Measurements from ENCODE around the gene ADGRV1. TPM values are rescaled to one million over a fixed set of nuclear protein-coding genes. Genes with fewer than 3 reads are reported as not detected.

The ADGRV1 gene
- polyA plus RNA-seq, 1 donor from 2014 or later: 3.7 TPM

DNA sequence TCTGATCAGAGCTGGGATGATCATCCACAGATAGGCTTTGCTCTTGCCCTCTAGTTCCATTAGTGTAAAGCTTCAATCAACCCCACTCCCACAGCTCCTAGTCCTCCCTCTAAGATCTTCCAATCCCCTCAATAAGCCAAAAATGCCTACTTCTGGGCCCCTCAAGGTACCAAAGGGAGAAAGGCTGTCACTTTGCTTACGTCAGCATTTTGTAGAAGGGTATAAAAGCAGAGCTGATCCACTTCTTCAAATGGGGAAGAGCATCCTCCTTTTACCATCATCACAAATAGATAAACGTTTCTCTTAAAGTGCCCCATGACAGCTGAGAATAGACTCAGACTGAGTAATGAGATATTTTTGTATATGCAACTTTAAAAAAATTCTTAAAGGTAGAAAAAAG lies 13.1 kb upstream of the ADGRV1 start:
- Histone ChIP-seq H3K9me2 (ENCODE audit: insufficient read depth, low read length) (no peaks in the 10 kb centered on the region), H3K27ac (ENCODE audit: low read length) (no peak overlapping the region), H3K9ac (ENCODE audit: low read length) (no peak overlapping the region), H4K20me1 (ENCODE audit: insufficient read depth) (no peaks in the 10 kb centered on the region), H3K4me2 (ENCODE audit: low read length) (no peak overlapping the region), H3K36me3 (ENCODE audit: insufficient read depth, low read length) (no peaks in the 10 kb centered on the region), H3K27me3 (ENCODE audit: insufficient read depth, low read depth, low read length) (no peaks in the 10 kb centered on the region), H3K79me2 (replicated peaks; ENCODE audit: insufficient read depth, low read length) (no peaks in the 10 kb centered on the region), H3K9me3 (ENCODE audit: low read length) (no peaks in the 10 kb centered on the region), H2AFZ (ENCODE audit: low read depth, low read length) (no peak overlapping the region), H3F3A (ENCODE audit: insufficient read depth, low read length, poor library complexity, severe bottlenecking) (no peaks in the 10 kb centered on the region), H3K4me3 (ENCODE audit: low read length) (no peak overlapping the region)
- TF ChIP-seq MXI1 (conservative IDR thresholded peaks at IDR 0.05; ENCODE audit: poor library complexity, severe bottlenecking) (no peak), POLR2AphosphoS5 (IDR thresholded peaks at IDR 0.05) (no peak), SMC3 (conservative IDR thresholded peaks at IDR 0.05; ENCODE audit: poor library complexity) (no peak), TAF1 (IDR thresholded peaks at IDR 0.05; ENCODE audit: low read depth) (no peak), EZH2 (IDR thresholded peaks at IDR 0.05; ENCODE audit: borderline replicate concordance, insufficient read depth, low read length, poor library complexity, severe bottlenecking) (no peak), EP300 (conservative IDR thresholded peaks at IDR 0.05; ENCODE audit: poor library complexity, severe bottlenecking) (no peak)
- TF ChIP-seq, protein P1, sequence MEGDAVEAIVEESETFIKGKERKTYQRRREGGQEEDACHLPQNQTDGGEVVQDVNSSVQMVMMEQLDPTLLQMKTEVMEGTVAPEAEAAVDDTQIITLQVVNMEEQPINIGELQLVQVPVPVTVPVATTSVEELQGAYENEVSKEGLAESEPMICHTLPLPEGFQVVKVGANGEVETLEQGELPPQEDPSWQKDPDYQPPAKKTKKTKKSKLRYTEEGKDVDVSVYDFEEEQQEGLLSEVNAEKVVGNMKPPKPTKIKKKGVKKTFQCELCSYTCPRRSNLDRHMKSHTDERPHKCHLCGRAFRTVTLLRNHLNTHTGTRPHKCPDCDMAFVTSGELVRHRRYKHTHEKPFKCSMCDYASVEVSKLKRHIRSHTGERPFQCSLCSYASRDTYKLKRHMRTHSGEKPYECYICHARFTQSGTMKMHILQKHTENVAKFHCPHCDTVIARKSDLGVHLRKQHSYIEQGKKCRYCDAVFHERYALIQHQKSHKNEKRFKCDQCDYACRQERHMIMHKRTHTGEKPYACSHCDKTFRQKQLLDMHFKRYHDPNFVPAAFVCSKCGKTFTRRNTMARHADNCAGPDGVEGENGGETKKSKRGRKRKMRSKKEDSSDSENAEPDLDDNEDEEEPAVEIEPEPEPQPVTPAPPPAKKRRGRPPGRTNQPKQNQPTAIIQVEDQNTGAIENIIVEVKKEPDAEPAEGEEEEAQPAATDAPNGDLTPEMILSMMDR (IDR thresholded peaks at IDR 0.05; ENCODE audit: poor library complexity, severe bottlenecking): no peak
- TF ChIP-seq, protein P2, sequence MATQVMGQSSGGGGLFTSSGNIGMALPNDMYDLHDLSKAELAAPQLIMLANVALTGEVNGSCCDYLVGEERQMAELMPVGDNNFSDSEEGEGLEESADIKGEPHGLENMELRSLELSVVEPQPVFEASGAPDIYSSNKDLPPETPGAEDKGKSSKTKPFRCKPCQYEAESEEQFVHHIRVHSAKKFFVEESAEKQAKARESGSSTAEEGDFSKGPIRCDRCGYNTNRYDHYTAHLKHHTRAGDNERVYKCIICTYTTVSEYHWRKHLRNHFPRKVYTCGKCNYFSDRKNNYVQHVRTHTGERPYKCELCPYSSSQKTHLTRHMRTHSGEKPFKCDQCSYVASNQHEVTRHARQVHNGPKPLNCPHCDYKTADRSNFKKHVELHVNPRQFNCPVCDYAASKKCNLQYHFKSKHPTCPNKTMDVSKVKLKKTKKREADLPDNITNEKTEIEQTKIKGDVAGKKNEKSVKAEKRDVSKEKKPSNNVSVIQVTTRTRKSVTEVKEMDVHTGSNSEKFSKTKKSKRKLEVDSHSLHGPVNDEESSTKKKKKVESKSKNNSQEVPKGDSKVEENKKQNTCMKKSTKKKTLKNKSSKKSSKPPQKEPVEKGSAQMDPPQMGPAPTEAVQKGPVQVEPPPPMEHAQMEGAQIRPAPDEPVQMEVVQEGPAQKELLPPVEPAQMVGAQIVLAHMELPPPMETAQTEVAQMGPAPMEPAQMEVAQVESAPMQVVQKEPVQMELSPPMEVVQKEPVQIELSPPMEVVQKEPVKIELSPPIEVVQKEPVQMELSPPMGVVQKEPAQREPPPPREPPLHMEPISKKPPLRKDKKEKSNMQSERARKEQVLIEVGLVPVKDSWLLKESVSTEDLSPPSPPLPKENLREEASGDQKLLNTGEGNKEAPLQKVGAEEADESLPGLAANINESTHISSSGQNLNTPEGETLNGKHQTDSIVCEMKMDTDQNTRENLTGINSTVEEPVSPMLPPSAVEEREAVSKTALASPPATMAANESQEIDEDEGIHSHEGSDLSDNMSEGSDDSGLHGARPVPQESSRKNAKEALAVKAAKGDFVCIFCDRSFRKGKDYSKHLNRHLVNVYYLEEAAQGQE (IDR thresholded peaks at IDR 0.05; ENCODE audit: borderline replicate concordance): no peak

DNA sequence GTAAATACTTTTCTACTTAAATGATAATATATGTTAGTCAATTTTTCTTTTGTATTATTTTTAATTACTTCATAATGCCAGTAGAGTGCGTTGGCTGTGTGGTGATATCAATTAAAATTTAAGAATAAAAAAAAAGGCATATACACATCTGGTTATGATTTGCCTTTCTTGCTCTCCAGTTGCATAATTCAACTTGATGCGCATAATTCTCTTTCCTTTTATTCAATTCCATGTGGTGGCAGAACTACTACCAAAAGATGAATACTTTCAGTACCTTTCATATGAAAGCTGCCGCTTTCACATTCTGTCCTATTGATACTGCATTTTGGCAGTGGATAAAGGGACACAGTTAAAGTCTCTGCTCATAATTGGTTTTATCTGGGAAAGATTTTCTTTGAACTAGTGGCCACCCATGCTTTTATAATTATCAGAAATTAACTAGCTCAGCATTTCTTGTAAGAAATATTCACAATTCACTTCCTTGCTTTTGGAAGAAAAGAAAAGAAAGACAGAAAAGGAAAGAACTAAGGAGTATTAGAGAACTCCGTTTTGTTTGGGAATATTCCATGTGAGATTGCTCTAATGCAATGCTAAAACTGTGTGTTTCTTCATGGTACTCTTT lies 12.3 kb upstream of the ADGRV1 start:
- Histone ChIP-seq H3F3A (ENCODE audit: insufficient read depth, low read length, poor library complexity, severe bottlenecking) (no peaks in the 10 kb centered on the region), H3K4me2 (ENCODE audit: low read length) (no peak overlapping the region), H3K36me3 (ENCODE audit: insufficient read depth, low read length) (no peaks in the 10 kb centered on the region), H3K27me3 (ENCODE audit: insufficient read depth, low read depth, low read length) (no peaks in the 10 kb centered on the region), H3K9ac (ENCODE audit: low read length) (no peak overlapping the region), H3K4me3 (ENCODE audit: low read length) (no peak overlapping the region), H3K27ac (ENCODE audit: low read length) (no peak overlapping the region), H3K9me2 (ENCODE audit: insufficient read depth, low read length) (no peaks in the 10 kb centered on the region), H2AFZ (ENCODE audit: low read depth, low read length) (no peak overlapping the region), H3K79me2 (replicated peaks; ENCODE audit: insufficient read depth, low read length) (no peaks in the 10 kb centered on the region), H4K20me1 (ENCODE audit: insufficient read depth) (no peaks in the 10 kb centered on the region), H3K9me3 (ENCODE audit: low read length) (no peaks in the 10 kb centered on the region)
- TF ChIP-seq MXI1 (conservative IDR thresholded peaks at IDR 0.05; ENCODE audit: poor library complexity, severe bottlenecking): no peak
- TF ChIP-seq SMC3 (conservative IDR thresholded peaks at IDR 0.05; ENCODE audit: poor library complexity): no peak
- TF ChIP-seq, protein P1 (IDR thresholded peaks at IDR 0.05; ENCODE audit: poor library complexity, severe bottlenecking): no peak
- TF ChIP-seq, protein P2 (IDR thresholded peaks at IDR 0.05; ENCODE audit: borderline replicate concordance): no peak
- TF ChIP-seq TAF1 (IDR thresholded peaks at IDR 0.05; ENCODE audit: low read depth): no peak
- TF ChIP-seq EP300 (conservative IDR thresholded peaks at IDR 0.05; ENCODE audit: poor library complexity, severe bottlenecking): no peak
- no peak for TF ChIP-seq EZH2 (IDR thresholded peaks at IDR 0.05; ENCODE audit: borderline replicate concordance, insufficient read depth, low read length, poor library complexity, severe bottlenecking)
- TF ChIP-seq POLR2AphosphoS5 (IDR thresholded peaks at IDR 0.05): no peak
- TF ChIP-seq RAD21 (conservative IDR thresholded peaks at IDR 0.05): no peak

Data from neural cell (in vitro differentiated cells).